KBM-7 (cell line): Measurements from ENCODE around the gene GPR17.

Experiments used
- DNase-seq: peaks from one replicate; pipeline ENCODE4 v3.0.0-alpha.2; 2015
- in situ Hi-C: fragments of 300-500 bp; cut with MboI; formaldehyde crosslinking; loops from 2 replicates; pipeline ENCODE4 v1.14.3; 2020; ENCODE audit warnings: low sequenced_read_pairs, low pct_unique_long_range_greater_than_20kb, mixed read lengths

GPR17 gene

GRCh38 chr2:127627740-127628571 lies 18.0 kb upstream of the GPR17 start:
- in situ Hi-C loops: no loop called here
- DNase-seq: no peak

- no peak for DNase-seq
- in situ Hi-C loops: no loop called here
Observed at GRCh38 chr2:127628767-127629614, 17.0 kb upstream of the GPR17 start.

GRCh38 chr2:127629637-127630036 lies 16.3 kb upstream of the GPR17 start:
- in situ Hi-C loops: no loop called here
- no peak for DNase-seq

- in situ Hi-C loops: no loop called here
- DNase-seq: no peak
Observed at GRCh38 chr2:127630096-127630863, 15.7 kb upstream of the GPR17 start.

- DNase-seq: no peak
- in situ Hi-C loops: no loop called here
Observed at GRCh38 chr2:127630864-127631540, 15.0 kb upstream of the GPR17 start.

- in situ Hi-C loops: no loop called here
- no peak for DNase-seq
Observed at GRCh38 chr2:127631541-127631996, 14.4 kb upstream of the GPR17 start.

- in situ Hi-C loops: no loop called here
- no peak for DNase-seq
Observed at GRCh38 chr2:127631997-127632581, 13.9 kb upstream of the GPR17 start.

GRCh38 chr2:127632592-127633489 lies 13.1 kb upstream of the GPR17 start:
- in situ Hi-C loops: no loop called here

GRCh38 chr2:127633556-127634065 lies 12.3 kb upstream of the GPR17 start:
- in situ Hi-C loops: no loop called here
- DNase-seq: no peak

More at GRCh38 chr2:127632592-127633489, 13.1 kb upstream of the GPR17 start:
- DNase-seq: no peak

GRCh38 chr2:127634066-127634617 lies 11.8 kb upstream of the GPR17 start:
- no peak for DNase-seq
- in situ Hi-C loops: no loop called here

- no peak for DNase-seq
- in situ Hi-C loops: no loop called here
Observed at GRCh38 chr2:127634626-127635379, 11.2 kb upstream of the GPR17 start.

- in situ Hi-C loops: no loop called here
- DNase-seq: no peak
Observed at GRCh38 chr2:127635380-127636237, 10.3 kb upstream of the GPR17 start.

- in situ Hi-C loops: no loop called here
- DNase-seq: no peak
Observed at GRCh38 chr2:127636248-127637235, 9.4 kb upstream of the GPR17 start.

GRCh38 chr2:127637236-127637630 lies 8.7 kb upstream of the GPR17 start:
- in situ Hi-C loops: no loop called here
- no peak for DNase-seq
